ENCODE results near the gene MT1M.

MT1M gene

GRCh38 chr16:56641166-56641565 lies 8.7 kb downstream of the MT1M start:
- no peak for DNase-seq (ENCODE audit: low read depth)
- TF ChIP-seq CTCF (conservative IDR thresholded peaks at IDR 0.05; ENCODE audit: low read depth, low read length), result no peak

GRCh38 chr16:56643080-56643778 lies 10.8 kb downstream of the MT1M start:
- peak; percentile 23 for DNase-seq (ENCODE audit: low read depth)
- TF ChIP-seq CTCF (conservative IDR thresholded peaks at IDR 0.05; ENCODE audit: low read depth, low read length), result peak; percentile 55
- H3K4me3 ChIP-seq (ENCODE audit: low read length), result peak overlapping the region; percentile 32

More at GRCh38 chr16:56641166-56641565, 8.7 kb downstream of the MT1M start:
- H3K4me3 ChIP-seq (ENCODE audit: low read length), result no peak overlapping the region

GRCh38 chr16:56643833-56644232 lies 11.4 kb downstream of the MT1M start:
- TF ChIP-seq CTCF (conservative IDR thresholded peaks at IDR 0.05; ENCODE audit: low read depth, low read length), result no peak
- DNase-seq (ENCODE audit: low read depth), result no peak
- H3K4me3 ChIP-seq (ENCODE audit: low read length), result peak overlapping the region; percentile 32

- DNase-seq (ENCODE audit: low read depth), result no peak
- no peak overlapping the region for H3K4me3 ChIP-seq (ENCODE audit: low read length)
- no peak for TF ChIP-seq CTCF (conservative IDR thresholded peaks at IDR 0.05; ENCODE audit: low read depth, low read length)
These were observed 12.9 kb downstream of the MT1M start for GRCh38 chr16:56645311-56645710.

GRCh38 chr16:56645838-56646237 lies 13.4 kb downstream of the MT1M start:
- DNase-seq (ENCODE audit: low read depth), result no peak
- no peak for TF ChIP-seq CTCF (conservative IDR thresholded peaks at IDR 0.05; ENCODE audit: low read depth, low read length)
- no peak overlapping the region for H3K4me3 ChIP-seq (ENCODE audit: low read length)

- no peak overlapping the region for H3K4me3 ChIP-seq (ENCODE audit: low read length)
- no peak for TF ChIP-seq CTCF (conservative IDR thresholded peaks at IDR 0.05; ENCODE audit: low read depth, low read length)
- DNase-seq (ENCODE audit: low read depth), result no peak
These were observed 15.4 kb downstream of the MT1M start for GRCh38 chr16:56647641-56648431.

GRCh38 chr16:56649271-56649670 lies 16.8 kb downstream of the MT1M start:
- no peak for DNase-seq (ENCODE audit: low read depth)
- TF ChIP-seq CTCF (conservative IDR thresholded peaks at IDR 0.05; ENCODE audit: low read depth, low read length), result no peak
- no peak overlapping the region for H3K4me3 ChIP-seq (ENCODE audit: low read length)

Measured in retinal pigment epithelial cell (primary cell).